ENCODE measurements around the gene UBTF.

DNA sequence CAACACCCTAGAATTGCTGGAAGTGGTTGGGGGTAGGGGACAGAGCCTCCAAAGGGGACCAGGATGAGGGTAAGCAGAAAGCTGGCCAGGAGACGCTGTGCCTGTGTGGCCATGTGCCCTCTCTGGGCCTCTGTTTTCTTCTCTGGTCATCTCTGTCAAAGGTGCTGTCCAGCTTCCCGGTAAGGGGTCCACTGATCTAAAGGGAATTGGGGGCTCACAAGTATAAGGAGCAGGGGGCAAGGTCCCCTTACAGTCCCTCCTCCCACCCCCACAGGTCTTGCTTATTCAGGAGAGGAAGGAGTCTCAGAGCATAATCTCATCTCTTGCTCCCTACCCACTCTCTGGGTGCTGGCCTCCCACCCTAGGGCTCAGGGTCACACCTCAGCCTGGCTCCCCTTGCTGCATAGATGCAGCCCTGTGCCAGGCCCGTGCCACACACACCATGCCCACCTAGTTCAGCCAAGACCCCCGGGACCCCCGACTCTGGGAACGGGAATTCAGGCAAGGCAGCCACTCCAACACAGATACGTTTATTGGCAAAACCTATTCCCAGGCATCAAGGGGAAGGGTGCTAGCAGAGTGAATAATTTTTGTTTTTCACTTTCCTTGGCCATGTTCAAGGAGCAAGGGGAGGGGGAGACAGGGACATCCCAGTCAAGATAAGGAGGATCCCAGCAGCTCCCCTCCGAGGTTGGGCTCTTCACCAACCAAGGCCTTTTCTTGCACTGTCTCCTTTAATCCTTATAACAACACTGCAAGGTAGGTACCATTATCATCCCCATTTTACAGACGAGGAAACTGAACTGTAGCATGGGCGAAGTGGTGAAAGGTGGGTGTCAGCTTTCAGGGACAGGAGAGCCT, 28.6 kb upstream of the UBTF start:
- TF ChIP-seq, protein P1, sequence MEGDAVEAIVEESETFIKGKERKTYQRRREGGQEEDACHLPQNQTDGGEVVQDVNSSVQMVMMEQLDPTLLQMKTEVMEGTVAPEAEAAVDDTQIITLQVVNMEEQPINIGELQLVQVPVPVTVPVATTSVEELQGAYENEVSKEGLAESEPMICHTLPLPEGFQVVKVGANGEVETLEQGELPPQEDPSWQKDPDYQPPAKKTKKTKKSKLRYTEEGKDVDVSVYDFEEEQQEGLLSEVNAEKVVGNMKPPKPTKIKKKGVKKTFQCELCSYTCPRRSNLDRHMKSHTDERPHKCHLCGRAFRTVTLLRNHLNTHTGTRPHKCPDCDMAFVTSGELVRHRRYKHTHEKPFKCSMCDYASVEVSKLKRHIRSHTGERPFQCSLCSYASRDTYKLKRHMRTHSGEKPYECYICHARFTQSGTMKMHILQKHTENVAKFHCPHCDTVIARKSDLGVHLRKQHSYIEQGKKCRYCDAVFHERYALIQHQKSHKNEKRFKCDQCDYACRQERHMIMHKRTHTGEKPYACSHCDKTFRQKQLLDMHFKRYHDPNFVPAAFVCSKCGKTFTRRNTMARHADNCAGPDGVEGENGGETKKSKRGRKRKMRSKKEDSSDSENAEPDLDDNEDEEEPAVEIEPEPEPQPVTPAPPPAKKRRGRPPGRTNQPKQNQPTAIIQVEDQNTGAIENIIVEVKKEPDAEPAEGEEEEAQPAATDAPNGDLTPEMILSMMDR (IDR thresholded peaks at IDR 0.05; ENCODE audit: low read length) = no peak
- TF ChIP-seq EZH2 (IDR thresholded peaks at IDR 0.05; ENCODE audit: borderline replicate concordance, low read length) = no peak
